GM23338 (cell line): Measurements from ENCODE around the gene SAT1. TPM values are rescaled to one million over a fixed set of nuclear protein-coding genes. Genes with fewer than 3 reads are reported as not detected.

ENCODE experiments used
- ATAC-seq: fragments of 200-7000 bp; cut with Tn5 transposase; 3 replicates; pipeline ENCODE4 v1.9.1; 2020
- DNase-seq: peaks from one replicate; pipeline ENCODE4 v3.0.0-alpha.2; 2015; ENCODE audit warnings: low spot score
- H2AFZ ChIP-seq: fragments of 200-600 bp; sonication (generic); 2 replicates; pipeline ENCODE4 v1.8.0; 2016; ENCODE audit warnings: antibody characterized with exemption, mild to moderate bottlenecking, moderate library complexity
- H3F3A ChIP-seq: fragments of 200-600 bp; sonication (generic); replicated peaks from 2 replicates; pipeline ENCODE4 v1.8.0; 2017; ENCODE audit warnings: antibody characterized with exemption, mixed run types, low read depth
- H3K27ac ChIP-seq: fragments of 200-600 bp; sonication (generic); 2 replicates; pipeline ENCODE4 v1.6.1; 2016; ENCODE audit warnings: low read depth
- H3K27me3 ChIP-seq: fragments of 200-600 bp; sonication (generic); 2 replicates; pipeline ENCODE4 v1.8.0; 2016; ENCODE audit warnings: mild to moderate bottlenecking, mixed run types, moderate library complexity; ENCODE audit not compliant: insufficient read depth
- H3K36me3 ChIP-seq: fragments of 200-600 bp; sonication (generic); 2 replicates; pipeline ENCODE4 v1.8.0; 2016; ENCODE audit warnings: mild to moderate bottlenecking; ENCODE audit not compliant: insufficient read depth
- H3K4me1 ChIP-seq: fragments of 200-600 bp; sonication (generic); 2 replicates; pipeline ENCODE4 v1.8.0; 2016; ENCODE audit warnings: mild to moderate bottlenecking, moderate library complexity; ENCODE audit not compliant: insufficient read depth
- H3K4me2 ChIP-seq: fragments of 200-600 bp; sonication (generic); 2 replicates; pipeline ENCODE4 v1.7.1; 2017; ENCODE audit warnings: mixed run types
- H3K4me3 ChIP-seq: fragments of 200-600 bp; sonication (generic); 2 replicates; pipeline ENCODE4 v1.6.1; 2016; ENCODE audit warnings: mixed run types
- H3K79me2 ChIP-seq: fragments of 200-600 bp; sonication (generic); replicated peaks from 2 replicates; pipeline ENCODE4 v1.8.0; 2017; ENCODE audit warnings: mild to moderate bottlenecking; ENCODE audit not compliant: insufficient read depth
- H3K9me2 ChIP-seq: fragments of 200-600 bp; sonication (generic); 2 replicates; pipeline ENCODE4 v1.8.0; 2017; ENCODE audit not compliant: insufficient read depth
- H4K20me1 ChIP-seq: fragments of 200-600 bp; sonication (generic); replicated peaks from 2 replicates; pipeline ENCODE4 v1.8.0; 2017; ENCODE audit warnings: mild to moderate bottlenecking; ENCODE audit not compliant: insufficient read depth
- H3K27ac Mint-ChIP-seq: 2 replicates; pipeline ENCODE4 v1.8.0; 2020; ENCODE audit warnings: inconsistent platforms, mild to moderate bottlenecking, moderate library complexity, mixed read lengths
- H3K27me3 Mint-ChIP-seq: 3 replicates; pipeline ENCODE4 v1.8.0; 2022; ENCODE audit warnings: low read depth, mild to moderate bottlenecking, moderate library complexity, mixed read lengths, inconsistent platforms; ENCODE audit not compliant: insufficient read depth, poor library complexity
- H3K36me3 Mint-ChIP-seq: 3 replicates; pipeline ENCODE4 v1.8.0; 2021; ENCODE audit warnings: low read depth, mild to moderate bottlenecking, inconsistent platforms, moderate library complexity, mixed read lengths
- H3K4me1 Mint-ChIP-seq: 3 replicates; pipeline ENCODE4 v1.8.0; 2020; ENCODE audit warnings: mild to moderate bottlenecking, inconsistent platforms, mixed read lengths
- H3K4me3 Mint-ChIP-seq: 3 replicates; pipeline ENCODE4 v1.8.0; 2021; ENCODE audit warnings: moderate library complexity, mild to moderate bottlenecking, inconsistent platforms, mixed read lengths
- H3K9me3 Mint-ChIP-seq: 3 replicates; pipeline ENCODE4 v1.8.0; 2020; ENCODE audit warnings: moderate library complexity, mild to moderate bottlenecking, inconsistent platforms, mixed read lengths
- CREB1 ChIP-seq: fragments of 250-450 bp; sonication (Bioruptor Pico); IDR thresholded peaks from 2 replicates; pipeline ENCODE4 v1.5.0; 2020; ENCODE audit warnings: low read depth, mild to moderate bottlenecking, moderate library complexity
- EZH2 ChIP-seq: fragments of 200-600 bp; sonication (generic); IDR thresholded peaks from one replicate; pipeline ENCODE4 v1.8.0; 2017; ENCODE audit warnings: antibody characterized with exemption, mild to moderate bottlenecking, low read depth; ENCODE audit not compliant: unreplicated experiment
- JUNB ChIP-seq: IDR thresholded peaks from one replicate; pipeline ENCODE4 v1.6.1; 2016; ENCODE audit warnings: antibody characterized with exemption; ENCODE audit not compliant: unreplicated experiment
- REST ChIP-seq: IDR thresholded peaks from one replicate; pipeline ENCODE4 v1.6.1; 2018; ENCODE audit warnings: antibody characterized with exemption; ENCODE audit not compliant: unreplicated experiment
- STAT1 ChIP-seq: IDR thresholded peaks from one replicate; pipeline ENCODE4 v1.6.1; 2016; ENCODE audit warnings: antibody characterized with exemption; ENCODE audit not compliant: unreplicated experiment
- ZNF114 ChIP-seq: fragments of 250-450 bp; sonication (Bioruptor Pico); IDR thresholded peaks from 2 replicates; pipeline ENCODE4 v1.5.0; 2020; ENCODE audit warnings: mild to moderate bottlenecking, moderate library complexity
- polyA plus RNA-seq: library from polyadenylated mRNA; unstranded; fragments of >200 nt; fragmentation: Nextera tagmentation; extraction: Ambion mirVana; gene quantifications from 2 replicates; pipeline ENCODE4 v1.2.1, GENCODE V29; 2016
- total RNA-seq: library from RNA; depleted of rRNA; stranded (reverse); fragments of >200 nt; shearing (Covaris generic); gene quantifications from 2 replicates; pipeline ENCODE4 v1.2.3, GENCODE V29; 2014
- TF ChIP-seq, protein P1 (sequence below): fragments of 250-450 bp; sonication (Bioruptor Pico); IDR thresholded peaks from 2 replicates; pipeline ENCODE4 v1.5.0; 2020; ENCODE audit warnings: mild to moderate bottlenecking, moderate library complexity
- TF ChIP-seq, protein P2 (sequence below), 2 experiments: fragments of 200-600 bp in 1 of 2; sonication (generic) in 1 of 2; conservative IDR thresholded peaks; 2 replicates each; pipeline versions ENCODE4 v1.5.1 to v1.6.1; 2016 to 2017; ENCODE audit warnings: antibody characterized with exemption in 2 of 2, low read depth in 2 of 2, mild to moderate bottlenecking in 2 of 2, moderate library complexity in 1 of 2
- TF ChIP-seq, protein P3 (sequence below): IDR thresholded peaks from 2 replicates; pipeline ENCODE4 v1.6.1; 2016; ENCODE audit warnings: antibody characterized with exemption

Gene SAT1
- total and polyA plus RNA-seq, 2 experiments from 2014 or later = 44.1 to 101 TPM

DNA sequence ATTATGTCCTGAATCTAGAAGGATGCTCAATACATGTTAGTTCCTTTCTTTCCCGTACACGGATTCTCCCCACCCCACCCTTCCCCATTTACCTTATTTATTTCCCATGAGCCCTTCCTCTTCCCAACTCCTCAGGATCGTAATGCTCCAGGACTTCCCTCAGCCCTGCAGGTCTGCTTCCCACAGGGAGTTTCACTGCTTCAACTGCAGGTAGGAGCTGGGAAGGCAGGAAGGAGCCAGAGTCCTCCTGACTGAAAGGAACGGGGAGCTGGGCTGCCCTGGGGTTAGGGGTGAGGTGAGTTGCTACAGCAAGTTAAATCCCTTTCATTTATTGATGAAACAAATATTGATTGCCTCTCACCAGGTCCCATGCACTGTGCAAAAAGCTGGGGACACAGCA, 33.2 kb downstream of the SAT1 start (continued):
- TF ChIP-seq ZNF114 (CRISPR knock-in tag) (no peak), REST (no peak), JUNB (no peak), STAT1 (no peak)

GRCh38 chrX:23817979-23818336, 35.0 kb downstream of the SAT1 start:
- H3K27me3 ChIP-seq = no peaks in the 10 kb centered on the region
- Mint-ChIP-seq H3K27me3 (no peaks in the 10 kb centered on the region), H3K4me1 (no peaks in the 10 kb centered on the region), H3K27ac (no peak overlapping the region), H3K9me3 (no peaks in the 10 kb centered on the region), H3K4me3 (no peak overlapping the region), H3K36me3 (no peaks in the 10 kb centered on the region)
- TF ChIP-seq EZH2 = no peak
- TF ChIP-seq JUNB = no peak
- TF ChIP-seq STAT1 = no peak
- TF ChIP-seq, protein P1, sequence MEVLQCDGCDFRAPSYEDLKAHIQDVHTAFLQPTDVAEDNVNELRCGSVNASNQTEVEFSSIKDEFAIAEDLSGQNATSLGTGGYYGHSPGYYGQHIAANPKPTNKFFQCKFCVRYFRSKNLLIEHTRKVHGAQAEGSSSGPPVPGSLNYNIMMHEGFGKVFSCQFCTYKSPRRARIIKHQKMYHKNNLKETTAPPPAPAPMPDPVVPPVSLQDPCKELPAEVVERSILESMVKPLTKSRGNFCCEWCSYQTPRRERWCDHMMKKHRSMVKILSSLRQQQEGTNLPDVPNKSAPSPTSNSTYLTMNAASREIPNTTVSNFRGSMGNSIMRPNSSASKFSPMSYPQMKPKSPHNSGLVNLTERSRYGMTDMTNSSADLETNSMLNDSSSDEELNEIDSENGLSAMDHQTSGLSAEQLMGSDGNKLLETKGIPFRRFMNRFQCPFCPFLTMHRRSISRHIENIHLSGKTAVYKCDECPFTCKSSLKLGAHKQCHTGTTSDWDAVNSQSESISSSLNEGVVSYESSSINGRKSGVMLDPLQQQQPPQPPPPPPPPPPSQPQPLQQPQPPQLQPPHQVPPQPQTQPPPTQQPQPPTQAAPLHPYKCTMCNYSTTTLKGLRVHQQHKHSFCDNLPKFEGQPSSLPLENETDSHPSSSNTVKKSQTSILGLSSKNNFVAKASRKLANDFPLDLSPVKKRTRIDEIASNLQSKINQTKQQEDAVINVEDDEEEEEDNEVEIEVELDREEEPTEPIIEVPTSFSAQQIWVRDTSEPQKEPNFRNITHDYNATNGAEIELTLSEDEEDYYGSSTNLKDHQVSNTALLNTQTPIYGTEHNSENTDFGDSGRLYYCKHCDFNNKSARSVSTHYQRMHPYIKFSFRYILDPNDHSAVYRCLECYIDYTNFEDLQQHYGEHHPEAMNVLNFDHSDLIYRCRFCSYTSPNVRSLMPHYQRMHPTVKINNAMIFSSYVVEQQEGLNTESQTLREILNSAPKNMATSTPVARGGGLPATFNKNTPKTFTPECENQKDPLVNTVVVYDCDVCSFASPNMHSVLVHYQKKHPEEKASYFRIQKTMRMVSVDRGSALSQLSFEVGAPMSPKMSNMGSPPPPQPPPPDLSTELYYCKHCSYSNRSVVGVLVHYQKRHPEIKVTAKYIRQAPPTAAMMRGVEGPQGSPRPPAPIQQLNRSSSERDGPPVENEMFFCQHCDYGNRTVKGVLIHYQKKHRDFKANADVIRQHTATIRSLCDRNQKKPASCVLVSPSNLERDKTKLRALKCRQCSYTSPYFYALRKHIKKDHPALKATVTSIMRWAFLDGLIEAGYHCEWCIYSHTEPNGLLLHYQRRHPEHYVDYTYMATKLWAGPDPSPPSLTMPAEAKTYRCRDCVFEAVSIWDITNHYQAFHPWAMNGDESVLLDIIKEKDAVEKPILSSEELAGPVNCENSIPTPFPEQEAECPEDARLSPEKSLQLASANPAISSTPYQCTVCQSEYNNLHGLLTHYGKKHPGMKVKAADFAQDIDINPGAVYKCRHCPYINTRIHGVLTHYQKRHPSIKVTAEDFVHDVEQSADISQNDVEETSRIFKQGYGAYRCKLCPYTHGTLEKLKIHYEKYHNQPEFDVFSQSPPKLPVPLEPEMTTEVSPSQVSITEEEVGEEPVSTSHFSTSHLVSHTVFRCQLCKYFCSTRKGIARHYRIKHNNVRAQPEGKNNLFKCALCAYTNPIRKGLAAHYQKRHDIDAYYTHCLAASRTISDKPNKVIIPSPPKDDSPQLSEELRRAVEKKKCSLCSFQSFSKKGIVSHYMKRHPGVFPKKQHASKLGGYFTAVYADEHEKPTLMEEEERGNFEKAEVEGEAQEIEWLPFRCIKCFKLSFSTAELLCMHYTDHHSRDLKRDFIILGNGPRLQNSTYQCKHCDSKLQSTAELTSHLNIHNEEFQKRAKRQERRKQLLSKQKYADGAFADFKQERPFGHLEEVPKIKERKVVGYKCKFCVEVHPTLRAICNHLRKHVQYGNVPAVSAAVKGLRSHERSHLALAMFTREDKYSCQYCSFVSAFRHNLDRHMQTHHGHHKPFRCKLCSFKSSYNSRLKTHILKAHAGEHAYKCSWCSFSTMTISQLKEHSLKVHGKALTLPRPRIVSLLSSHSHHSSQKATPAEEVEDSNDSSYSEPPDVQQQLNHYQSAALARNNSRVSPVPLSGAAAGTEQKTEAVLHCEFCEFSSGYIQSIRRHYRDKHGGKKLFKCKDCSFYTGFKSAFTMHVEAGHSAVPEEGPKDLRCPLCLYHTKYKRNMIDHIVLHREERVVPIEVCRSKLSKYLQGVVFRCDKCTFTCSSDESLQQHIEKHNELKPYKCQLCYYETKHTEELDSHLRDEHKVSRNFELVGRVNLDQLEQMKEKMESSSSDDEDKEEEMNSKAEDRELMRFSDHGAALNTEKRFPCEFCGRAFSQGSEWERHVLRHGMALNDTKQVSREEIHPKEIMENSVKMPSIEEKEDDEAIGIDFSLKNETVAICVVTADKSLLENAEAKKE (CRISPR knock-in tag) = no peak
- no peak for TF ChIP-seq ZNF114 (CRISPR knock-in tag)
- TF ChIP-seq, protein P2, sequence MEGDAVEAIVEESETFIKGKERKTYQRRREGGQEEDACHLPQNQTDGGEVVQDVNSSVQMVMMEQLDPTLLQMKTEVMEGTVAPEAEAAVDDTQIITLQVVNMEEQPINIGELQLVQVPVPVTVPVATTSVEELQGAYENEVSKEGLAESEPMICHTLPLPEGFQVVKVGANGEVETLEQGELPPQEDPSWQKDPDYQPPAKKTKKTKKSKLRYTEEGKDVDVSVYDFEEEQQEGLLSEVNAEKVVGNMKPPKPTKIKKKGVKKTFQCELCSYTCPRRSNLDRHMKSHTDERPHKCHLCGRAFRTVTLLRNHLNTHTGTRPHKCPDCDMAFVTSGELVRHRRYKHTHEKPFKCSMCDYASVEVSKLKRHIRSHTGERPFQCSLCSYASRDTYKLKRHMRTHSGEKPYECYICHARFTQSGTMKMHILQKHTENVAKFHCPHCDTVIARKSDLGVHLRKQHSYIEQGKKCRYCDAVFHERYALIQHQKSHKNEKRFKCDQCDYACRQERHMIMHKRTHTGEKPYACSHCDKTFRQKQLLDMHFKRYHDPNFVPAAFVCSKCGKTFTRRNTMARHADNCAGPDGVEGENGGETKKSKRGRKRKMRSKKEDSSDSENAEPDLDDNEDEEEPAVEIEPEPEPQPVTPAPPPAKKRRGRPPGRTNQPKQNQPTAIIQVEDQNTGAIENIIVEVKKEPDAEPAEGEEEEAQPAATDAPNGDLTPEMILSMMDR (conservative IDR thresholded peaks at IDR 0.05; ENCODE audit: low read depth in 2 of 2) = no peak
- TF ChIP-seq CREB1 (CRISPR knock-in tag) = no peak
- TF ChIP-seq, protein P3, sequence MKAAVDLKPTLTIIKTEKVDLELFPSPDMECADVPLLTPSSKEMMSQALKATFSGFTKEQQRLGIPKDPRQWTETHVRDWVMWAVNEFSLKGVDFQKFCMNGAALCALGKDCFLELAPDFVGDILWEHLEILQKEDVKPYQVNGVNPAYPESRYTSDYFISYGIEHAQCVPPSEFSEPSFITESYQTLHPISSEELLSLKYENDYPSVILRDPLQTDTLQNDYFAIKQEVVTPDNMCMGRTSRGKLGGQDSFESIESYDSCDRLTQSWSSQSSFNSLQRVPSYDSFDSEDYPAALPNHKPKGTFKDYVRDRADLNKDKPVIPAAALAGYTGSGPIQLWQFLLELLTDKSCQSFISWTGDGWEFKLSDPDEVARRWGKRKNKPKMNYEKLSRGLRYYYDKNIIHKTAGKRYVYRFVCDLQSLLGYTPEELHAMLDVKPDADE = no peak
- H2AFZ ChIP-seq = no peak overlapping the region
- no peaks in the 10 kb centered on the region for H3F3A ChIP-seq
- no peak overlapping the region for H3K27ac ChIP-seq
- H3K4me2 ChIP-seq = no peak overlapping the region
- no peaks in the 10 kb centered on the region for H4K20me1 ChIP-seq
- H3K36me3 ChIP-seq = no peaks in the 10 kb centered on the region
- DNase-seq (no peak), ATAC-seq (no peak)
- no peaks in the 10 kb centered on the region for H3K79me2 ChIP-seq
- H3K9me2 ChIP-seq = no peaks in the 10 kb centered on the region
- no peak overlapping the region for H3K4me3 ChIP-seq
- no peaks in the 10 kb centered on the region for H3K4me1 ChIP-seq
